Fibroblast of the conjunctiva (primary cell): Measurements from ENCODE around the gene EIF4E3.

ENCODE experiments used
- DNase-seq: peaks from one replicate; pipeline ENCODE4 v3.0.0-alpha.2; 2010; ENCODE audit warnings: low read depth

Gene EIF4E3

DNA sequence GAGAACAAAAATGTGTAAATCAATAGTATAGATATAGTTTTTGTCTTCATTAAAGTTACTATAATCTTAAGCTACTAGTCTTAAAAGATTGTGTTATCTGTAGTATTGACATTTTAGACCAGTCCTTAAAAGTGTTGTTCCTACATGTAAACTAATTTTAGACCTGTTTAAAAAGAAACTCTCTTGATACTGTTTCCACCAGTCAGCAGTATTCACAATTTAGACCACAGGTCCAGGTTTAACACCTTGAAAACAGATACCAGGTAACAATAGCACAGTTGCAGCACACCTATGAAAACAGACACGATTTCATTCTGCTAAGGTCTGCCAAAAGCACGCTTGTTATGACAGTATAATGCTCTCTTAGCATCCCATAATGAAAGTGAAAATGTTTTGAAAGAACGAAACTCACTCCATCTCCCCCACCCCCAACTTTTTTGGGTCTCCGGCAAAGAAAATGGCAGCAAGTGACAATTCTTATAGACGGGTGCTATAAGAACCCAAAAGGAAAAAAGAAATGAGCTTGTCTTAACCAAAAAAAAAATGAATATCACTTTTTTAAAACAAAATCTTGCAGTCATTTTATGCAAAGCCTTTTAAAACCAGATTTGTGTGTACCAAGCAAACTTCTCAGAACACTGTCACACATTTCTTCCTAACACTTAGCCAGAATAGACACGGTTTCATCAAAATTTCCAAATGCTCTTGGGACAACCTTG lies 1.6 kb downstream of the EIF4E3 start:
- DNase-seq = no peak

DNA sequence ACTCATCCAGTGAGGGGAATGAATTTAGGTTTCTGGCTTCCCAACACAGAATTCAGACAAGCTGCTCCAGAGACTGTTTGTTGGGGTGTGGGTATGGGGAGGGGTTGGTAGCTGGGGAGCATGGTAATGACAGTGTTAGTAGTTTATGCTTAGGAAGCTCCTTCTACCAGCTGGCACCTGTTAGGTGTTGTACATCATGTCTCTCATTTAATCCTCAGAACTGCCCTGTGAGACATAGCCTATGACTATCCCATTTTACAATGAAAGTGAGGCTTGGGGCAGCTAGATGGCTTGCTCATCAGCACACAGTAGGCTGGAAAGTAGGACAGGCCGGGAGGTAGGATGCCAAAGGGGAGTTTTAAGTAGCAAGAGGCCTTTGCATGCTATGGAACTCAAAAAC lies 2.5 kb downstream of the EIF4E3 start:
- DNase-seq = no peak

DNA sequence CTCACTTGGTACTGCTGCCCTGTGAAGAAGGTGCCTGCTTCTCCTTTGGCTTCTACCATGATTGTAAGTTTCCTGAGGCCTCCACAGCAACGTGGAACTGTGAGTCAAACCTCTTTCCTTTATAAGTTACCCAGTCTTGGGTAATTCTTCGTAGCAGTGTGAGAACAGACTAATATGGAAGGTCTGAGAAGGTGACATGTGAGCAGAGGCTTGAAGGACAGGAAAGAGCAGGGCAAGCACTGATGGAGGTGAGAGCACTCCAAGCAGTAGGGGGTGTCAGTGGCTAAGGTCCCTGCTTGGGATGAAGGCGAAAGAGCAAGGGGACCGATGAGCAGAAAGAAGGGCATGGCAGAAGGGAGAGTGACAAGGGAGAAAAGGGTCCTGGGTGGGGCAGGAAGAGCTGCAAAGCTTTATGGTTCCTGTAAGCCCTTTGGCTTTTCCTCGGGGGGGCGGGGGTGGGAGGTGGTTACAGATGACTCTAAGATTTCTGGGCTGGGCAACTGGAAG lies 3.5 kb downstream of the EIF4E3 start:
- DNase-seq = no peak

DNA sequence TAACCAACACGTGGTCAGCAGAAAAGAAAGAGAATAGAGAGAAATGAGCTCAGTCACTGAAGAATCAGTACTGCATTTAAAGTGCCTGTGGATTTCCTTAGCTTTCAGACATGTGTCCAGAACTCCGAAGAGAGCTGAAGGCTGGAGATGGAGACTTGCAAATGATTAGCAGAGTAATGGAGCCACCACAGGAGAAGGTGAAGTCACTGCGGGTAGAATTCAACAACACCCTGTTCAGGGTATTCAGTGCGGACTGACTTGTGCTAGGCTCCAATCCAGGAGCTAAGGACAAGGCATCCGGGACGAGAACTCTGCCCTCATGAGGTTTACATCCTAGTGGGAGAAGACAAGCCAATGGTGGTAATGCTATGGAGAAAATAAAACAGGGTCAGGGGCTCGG lies 4.2 kb downstream of the EIF4E3 start:
- DNase-seq = no peak

DNA sequence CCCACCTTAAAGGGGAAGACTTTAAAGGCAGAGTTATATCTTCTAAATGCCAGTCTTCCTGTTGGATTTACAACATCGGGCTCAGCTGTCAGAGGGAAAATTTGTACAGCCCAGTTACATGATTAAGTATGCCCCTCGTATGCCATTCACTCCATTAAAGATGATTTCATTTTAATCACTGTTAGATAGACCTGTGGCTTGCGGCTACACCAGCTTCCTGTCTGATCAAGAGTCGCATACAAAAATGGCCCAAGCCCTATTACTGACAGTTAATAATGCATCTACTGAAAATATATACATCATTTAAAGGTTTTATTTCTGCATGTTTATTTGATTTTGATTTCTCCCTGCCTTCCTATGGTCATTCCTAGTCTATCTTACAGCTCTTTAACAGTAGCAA lies 7.1 kb downstream of the EIF4E3 start:
- DNase-seq = no peak

DNA sequence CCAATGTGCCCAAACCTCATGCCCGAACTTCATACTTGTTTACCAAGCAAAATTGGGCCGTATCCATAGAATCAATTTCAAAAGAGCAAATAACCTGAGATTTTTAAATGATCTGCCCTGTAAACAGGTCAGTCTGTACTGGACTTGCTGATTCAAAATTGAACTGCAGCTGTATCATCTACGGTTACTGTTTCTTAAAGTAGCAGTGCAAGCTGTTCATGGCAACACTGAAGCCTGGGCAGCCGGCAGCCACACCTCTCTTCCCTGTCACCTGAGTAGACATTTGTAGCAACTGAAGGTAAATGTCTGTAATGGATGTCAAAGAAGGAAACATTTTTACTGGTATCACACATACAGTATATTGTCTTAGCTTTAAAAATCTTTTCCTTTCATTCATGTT lies 10.6 kb downstream of the EIF4E3 start:
- DNase-seq = no peak

DNA sequence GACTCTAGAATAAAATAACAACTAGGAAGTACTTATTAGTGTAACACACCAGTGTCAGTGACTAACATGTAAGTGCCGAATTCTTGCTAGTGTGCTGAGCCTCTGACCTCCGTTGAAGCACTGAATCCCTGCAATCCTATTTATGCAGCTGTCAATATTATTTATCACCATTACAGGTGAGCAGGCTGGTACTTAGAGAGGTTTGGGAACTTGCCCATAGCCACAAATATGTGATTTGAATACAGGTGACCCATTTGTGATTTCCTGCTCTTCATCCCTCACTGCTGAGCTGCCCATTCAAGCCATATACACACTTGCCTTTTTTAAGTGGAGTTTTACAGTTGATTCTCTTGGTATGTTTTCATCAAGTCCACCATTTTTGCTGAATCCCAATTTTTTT lies 12.2 kb downstream of the EIF4E3 start:
- DNase-seq = no peak

DNA sequence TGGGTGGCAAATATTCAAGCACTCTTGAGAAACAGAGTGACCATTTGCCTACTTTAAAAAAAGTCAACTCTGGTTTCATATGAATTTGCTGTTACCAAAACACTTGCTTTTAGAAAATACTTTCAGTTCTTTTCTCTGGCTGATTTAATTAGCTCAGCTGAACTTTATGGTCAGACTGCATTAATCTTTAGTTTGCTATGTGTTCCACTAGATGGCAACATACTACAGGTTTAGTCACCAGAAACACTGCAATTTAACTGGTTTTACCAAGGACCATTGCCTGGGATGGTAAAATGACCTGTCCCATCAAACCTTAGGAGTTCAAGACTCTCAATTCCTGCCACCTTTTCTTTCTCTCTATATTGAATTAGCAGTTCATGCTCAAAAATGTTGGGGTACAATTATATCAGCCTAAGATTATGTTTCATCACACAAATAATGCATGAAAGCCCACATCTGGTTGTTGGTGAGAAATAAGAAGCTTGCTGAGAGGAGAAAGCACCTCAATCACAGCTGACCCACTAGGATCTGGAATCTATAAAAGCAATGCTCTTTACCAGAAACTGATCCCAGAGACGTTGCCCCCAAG lies 14.2 kb downstream of the EIF4E3 start:
- DNase-seq = peak; percentile 45

DNA sequence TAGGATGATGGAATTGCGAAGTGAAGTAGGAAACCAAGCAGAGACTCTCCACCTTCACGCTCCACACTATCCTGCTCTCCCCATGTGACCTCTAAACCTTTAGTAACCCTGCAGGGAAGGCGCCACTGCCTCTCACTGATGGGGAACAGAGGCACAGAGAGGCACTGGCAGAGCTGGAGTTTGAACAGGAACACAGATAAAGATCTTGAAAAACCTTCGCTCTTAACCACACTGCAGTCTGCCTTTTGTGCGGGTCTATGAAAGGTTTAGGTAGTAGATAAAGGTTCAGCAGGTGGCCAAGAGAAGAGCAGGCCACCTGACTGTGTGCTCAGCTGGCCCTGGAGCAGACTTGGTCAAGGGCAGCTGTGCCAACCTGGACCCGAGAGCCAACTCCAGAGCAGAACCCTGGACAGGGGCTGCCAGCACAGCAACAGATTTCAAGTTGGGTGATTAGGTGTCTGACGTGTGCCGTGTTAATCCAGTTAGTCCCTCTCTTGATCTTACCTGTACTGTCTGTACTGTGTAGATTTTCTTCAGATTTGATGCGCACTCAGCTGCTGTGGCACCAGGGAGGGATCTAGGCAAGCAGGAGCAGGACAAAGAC lies 15.2 kb downstream of the EIF4E3 start:
- no peak for DNase-seq

DNA sequence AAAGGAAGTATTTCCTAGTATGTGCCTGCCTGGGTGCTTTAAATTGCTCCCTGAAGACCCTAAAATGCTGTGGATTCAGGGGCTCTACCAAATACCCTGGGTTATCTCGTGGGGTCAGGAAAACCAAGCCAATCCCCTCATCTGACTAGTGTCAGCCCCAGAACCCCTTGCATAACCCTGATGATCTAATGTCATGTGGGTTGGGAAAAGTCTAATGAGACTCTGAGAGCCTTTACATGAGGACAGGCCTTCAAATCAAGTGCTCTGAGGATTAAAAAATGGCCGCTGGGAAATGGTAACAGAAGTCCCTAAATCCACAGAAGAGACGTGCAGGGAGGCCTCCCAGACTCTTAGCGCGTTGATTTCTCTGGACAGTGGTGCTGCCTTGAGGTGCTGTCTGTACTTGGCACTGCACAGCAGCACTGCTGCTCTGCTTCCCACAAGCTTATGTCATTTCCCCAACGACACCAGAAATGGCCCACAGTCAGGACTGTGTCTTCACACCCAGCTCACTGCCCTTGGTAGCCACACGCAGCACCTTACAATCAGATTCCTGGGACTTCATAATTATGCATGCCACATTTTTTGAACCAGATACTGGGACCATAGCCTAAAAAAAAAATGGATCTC lies 16.6 kb downstream of the EIF4E3 start:
- DNase-seq = no peak

DNA sequence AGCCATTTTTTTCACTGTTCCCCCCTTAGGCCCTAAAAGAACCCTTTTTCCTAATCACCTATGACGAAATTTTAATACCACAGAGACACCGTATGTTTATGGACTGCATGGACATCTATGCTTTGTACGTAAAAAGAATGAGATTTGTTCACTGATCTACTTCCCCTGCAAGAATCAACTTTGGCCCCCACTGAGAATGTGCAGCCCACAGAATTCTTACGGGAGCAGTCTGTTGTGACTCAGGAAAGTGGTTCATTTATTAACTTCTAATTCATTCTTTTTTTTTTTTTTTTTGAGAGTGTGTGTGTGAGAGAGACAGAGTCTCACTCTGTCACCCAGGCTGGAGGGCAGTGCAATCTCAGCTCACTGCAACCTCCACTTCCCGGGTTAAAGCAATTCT lies 17.6 kb downstream of the EIF4E3 start:
- DNase-seq = no peak

DNA sequence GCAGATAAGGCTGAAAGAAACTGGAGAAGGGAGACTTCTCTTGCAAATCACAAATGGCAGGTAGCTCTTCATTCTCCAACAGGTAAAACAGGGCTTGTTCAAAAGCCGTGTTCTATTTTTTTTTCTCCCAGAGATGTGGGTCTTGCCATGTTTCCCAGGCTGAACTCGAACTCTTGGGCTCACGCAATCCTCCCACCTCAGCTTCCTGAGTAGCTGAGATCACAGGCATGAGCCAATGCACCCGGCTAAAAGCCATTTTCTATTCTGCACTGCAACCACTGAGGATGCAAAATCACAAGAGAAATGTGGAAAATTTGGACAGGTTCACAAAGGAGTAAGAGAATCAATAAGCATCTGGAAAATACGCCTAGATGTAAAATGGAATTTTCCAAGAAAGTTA lies 19.5 kb downstream of the EIF4E3 start:
- DNase-seq = no peak

DNA sequence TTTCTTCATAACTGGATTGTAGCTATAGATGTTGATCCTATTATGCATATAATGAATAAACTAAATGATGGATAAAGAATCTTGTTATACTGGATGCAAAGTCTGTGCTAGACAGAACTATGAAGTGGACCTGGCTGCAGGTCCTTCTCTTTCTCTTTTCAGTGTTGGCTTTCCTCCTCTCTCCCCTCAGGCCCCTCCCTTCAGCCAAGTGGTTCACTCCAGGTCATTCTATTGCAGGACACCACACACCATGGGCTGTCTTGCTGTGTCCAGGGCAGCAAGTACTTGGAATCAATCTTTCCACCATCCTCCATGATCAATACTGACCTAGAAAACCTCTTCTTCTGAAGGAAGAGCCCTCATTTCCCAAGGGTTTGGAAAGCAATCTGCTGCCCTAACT lies 20.3 kb downstream of the EIF4E3 start:
- DNase-seq = no peak

DNA sequence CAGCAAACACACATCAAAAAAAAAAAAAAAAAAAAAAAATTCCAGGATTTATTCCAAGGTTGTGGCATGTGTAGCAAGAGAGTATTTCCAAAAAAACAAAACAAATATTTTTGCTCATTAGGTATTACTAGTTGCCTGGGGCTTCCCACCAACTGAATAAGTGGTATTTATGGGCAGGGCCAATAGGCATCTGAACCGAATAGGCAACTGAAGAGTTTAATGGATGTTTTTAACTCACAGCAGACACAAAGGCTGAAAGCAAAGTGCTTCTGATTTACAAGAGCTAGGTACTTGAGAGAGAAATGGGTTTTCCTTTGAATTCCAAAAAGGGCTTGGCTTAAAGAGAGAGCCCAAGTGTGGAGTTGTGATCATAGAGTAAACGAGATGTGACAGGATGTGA lies 21.4 kb downstream of the EIF4E3 start:
- DNase-seq = no peak

DNA sequence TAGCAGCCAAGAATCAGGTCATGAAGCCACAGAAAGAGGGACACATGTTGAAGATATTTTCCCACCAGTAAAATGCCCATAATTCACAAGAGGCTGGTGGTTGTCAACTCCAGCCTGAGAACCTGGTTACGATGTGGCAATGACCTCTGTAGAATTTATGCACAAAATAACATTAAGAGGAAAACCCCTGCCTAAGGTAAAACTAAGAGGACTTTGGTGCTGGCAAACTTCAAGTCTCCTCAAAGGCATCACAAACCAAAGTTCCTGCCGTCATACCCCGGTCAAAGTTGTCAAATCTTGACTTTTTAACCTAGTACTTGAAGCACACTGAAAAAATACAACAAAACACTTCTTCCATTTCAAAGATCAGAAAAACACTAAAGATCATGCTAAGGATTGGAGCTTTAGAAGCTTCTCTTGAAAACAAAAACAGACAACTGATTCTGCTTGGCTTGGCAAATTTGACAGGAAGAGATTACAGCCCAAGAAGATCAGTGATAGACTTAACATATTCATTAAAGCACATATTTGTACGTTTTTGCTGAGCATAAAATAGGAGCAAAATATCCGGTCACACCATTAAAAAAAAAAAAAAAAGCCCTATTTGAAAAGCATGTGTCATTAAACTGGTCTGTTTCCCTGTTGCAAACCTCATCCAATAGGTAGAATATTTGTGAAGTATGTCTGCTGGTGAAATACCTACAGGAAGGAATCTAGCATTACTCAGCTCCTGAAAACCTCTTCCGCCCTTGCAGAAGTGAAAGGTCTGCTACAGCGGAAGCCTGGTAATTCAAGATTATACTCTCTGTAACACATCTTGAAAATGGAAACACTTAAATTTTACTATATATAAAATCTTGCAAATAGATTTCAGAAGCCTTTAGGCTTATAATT lies 22.8 kb downstream of the EIF4E3 start:
- no peak for DNase-seq

DNA sequence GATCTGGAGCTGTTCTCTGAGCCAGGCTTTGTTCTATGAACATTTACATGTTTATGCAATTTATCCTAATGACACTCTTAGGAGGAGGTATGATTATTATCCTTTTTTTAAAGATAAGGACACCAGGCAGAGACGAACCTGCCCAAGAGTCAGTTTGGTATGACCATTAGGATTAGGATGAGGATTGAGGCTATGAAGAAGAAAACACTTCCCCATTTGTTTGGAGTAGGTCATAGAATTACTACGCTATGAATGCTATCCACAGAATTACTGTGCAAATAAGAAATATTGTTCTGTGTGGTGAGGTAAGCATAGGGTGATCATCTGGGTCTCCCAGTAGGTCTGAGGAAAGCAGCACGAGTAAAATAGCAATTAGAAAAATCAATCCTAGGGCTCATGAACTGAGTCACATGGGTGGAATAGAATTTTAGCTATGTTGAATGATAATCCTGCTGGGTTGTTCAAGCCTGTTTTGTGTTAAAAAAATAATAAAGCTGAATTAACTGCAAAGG lies 23.9 kb downstream of the EIF4E3 start:
- DNase-seq = no peak

DNA sequence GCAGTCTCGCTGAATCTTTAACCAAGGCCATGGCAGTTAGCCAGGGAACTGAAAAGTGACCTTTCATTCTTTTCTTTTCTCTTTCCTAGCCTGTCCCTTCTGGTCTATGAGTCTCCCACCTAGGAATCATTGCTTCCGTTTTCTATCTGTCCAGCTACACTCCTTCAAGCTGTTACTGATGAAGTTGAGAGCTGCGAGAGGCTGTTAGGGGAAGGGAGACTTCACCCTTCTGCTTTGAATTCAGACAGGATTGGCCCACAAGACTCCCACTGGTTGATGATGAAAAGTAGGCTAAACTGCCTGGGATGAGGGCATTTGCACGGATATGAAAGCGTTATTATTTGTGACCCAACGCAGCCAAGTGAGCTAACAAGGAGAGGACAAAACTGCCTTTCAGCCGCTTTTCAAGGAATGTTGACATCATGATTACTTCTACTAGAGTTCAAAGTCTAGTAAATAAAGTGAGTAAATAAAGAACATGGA lies 30.2 kb downstream of the EIF4E3 start:
- DNase-seq = no peak

DNA sequence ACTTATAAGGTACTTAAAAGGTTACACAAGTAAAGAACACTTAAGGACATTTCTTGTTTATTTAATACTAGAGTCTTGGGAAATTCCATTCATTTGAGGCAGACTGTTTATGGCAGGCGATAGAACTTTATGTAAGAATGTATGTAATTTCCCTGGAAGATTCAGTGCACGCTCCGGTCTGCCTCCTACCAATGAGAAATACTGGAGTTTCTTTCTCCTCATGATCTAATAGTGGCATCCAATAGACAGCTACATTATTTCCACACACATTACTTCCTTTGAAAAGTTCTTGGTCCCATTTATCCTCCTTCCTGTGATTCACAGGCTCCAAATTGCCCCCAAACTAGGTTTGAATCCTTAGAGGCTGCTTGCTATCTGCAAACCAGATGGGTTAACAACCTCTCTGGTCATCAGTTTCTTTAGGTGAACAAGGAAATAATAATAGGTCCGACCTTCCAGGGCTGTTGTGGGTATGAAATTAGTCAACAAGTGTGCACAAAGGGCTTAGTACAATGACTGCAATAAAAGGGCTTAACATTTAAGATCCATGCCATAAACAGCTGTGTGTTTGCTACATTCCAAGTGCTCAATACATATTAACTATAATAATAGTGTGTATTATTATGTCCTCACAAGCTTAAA lies 30.7 kb downstream of the EIF4E3 start:
- DNase-seq = peak; percentile 57

DNA sequence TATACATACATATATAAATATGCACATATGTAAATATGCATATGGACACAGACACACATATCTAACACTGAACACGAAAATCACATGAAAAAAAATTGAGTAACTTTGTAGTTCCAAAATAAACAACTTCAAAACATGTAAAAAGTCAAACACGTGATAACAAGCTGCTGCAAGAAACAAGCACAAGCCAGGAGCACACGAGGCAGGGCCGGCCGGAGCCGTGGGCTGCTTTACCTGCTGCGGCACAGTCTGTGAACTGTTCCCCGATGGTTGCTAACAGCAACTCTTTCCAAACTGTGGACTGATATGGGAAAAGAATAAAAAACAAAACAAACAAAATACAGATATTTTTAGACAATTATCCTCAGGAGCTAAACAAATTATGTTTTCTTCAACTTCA lies 31.6 kb downstream of the EIF4E3 start:
- no peak for DNase-seq

DNA sequence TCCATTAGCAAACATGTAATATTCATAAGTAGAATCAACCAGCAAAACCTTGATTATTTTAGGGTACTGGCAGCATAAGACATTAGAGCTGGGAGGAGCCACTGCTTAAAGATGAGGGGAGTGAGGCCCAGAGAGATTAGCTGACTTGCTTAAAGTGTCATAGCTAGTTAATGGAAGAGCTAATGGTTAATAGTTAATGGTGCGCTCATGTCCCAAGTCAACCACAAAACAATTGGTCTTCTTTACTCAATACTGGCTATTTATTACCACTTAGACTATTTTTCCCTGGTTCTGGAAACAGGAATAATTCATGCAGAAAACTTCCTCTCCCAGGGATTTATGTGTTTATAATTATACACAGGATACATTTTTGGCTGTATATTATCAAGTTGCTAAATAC lies 33.1 kb downstream of the EIF4E3 start:
- DNase-seq = no peak

DNA sequence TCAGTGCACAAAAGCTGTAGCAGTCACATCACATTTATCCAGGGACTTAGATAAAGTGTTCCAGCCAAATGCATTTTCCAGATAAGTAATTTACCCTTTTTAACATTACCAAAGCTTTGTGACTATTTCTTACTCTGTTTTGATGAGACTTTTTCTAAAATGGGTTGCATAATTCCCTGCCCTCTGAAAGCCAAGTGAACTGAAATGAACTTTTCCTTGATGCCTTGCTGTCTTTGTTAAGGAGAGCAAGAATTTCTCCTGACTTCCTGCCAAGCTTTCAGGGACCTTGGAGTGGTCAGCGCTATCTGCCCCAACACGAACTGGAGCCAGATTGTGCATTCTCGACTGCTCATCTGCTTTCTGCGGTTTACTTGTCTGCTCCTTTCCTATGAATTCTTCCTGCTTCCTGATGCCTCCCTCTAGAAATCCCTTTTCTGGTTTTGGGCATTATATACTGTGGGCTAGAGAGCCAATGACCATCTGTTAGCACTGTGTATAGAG lies 34.8 kb downstream of the EIF4E3 start:
- DNase-seq = peak; percentile 44
